ENCODE results near the gene DENND2A.
"Not testable (repeated sequence)": the region's sequence is repeated elsewhere in the genome, so short reads cannot be mapped to it uniquely, and the experiment has no call there.

Gene DENND2A

GRCh38 chr7:140592964-140593671 is 47.5 kb downstream of the DENND2A start:
- no peak for DNase-seq (ENCODE audit: low read depth in 1 of 2, low spot score in 1 of 2)

GRCh38 chr7:140591180-140591902 is 49.3 kb downstream of the DENND2A start:
- no peak for DNase-seq (ENCODE audit: low read depth in 1 of 2, low spot score in 1 of 2)

DNA sequence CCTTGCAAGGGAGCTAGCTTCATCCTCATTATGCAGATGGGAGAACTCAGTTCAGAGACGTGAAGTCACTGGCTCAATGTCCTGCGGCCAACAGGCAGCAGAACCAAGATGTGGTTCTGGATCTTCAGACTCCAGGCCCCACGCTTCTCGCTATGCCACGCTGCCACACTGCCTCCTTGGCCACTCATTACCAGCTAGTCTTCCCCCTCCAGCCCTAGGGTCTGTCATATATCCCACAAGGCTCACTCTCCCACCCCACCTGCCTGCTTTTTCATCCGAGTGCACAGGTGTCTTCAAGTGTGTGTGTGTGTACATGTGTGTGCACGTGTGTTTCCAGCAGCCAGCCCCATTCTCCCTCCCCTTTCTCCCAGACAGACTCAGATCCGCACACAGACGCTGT is 53.4 kb downstream of the DENND2A start:
- no peak for DNase-seq (ENCODE audit: low read depth in 1 of 2, low spot score in 1 of 2)

DNA sequence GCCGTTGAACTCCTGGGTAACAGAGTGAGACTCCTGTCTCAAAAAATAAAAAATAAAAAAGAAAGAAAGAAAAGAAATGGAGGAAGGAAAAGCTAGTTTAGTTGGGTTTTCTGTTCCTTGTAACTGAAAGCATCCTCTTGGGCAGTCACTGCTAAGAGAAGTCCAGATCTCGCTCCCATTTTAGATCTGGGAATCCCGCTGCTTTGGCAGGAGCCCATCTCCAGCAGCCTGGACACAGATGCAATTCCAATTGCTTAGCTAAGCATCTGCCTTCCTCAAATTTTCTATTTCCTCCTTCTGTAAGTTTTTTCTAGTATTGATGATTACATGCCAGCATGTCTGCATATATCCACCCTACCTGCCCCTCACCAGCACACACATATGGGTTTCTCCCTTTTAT is 54.1 kb downstream of the DENND2A start:
- DNase-seq (ENCODE audit: low read depth in 1 of 2, low spot score in 1 of 2): no peak

- DNase-seq (ENCODE audit: low read depth in 1 of 2, low spot score in 1 of 2): no peak
These were observed 55.3 kb downstream of the DENND2A start for GRCh38 chr7:140585333-140585732.

- no peak for DNase-seq (ENCODE audit: low read depth in 1 of 2, low spot score in 1 of 2)
These were observed 56.3 kb downstream of the DENND2A start for GRCh38 chr7:140584195-140584851.

GRCh38 chr7:140581411-140581810 is 59.2 kb downstream of the DENND2A start:
- no peak for DNase-seq (ENCODE audit: low read depth in 1 of 2, low spot score in 1 of 2)

DNA sequence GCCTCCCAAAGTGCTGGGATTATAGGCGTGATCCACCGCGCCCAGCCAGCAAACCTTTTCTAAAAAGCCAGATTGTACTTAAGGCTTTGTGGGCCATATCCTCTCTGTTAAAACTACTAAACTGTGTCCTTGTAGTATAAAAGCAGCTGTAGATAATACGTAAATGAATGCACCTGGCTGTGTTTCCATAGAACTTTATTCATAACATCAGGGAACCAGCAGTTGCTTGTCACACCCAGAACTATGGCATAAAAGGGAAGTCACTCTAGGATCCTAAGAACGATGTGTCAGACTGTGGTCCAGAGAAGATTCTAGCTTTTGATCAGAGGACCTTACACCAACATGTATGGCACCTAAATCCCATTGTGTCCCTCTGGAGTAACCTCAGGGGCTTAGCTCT is 63.0 kb downstream of the DENND2A start:
- DNase-seq (ENCODE audit: low read depth in 1 of 2, low spot score in 1 of 2): no peak

DNA sequence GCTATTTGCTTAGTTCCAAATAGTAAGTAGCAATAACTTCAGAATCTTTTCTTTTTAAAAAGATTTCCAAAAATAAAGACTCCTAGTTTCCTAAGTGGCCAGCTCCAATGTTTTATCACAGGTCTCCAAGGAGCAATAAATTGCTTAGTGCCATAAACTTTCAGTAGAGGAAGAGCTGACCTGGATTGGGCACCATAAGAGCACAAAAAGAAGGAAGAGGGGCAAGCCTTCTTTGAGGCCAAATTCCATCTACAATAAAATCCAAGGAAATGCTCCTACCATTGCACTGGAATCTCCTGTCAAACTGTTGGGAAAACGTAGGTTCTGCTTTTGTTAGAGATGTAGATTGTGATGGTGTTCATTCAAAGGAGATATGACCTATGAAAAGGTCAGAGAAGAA is 64.0 kb downstream of the DENND2A start:
- no peak for DNase-seq (ENCODE audit: low read depth in 1 of 2, low spot score in 1 of 2)

- no peak for DNase-seq (ENCODE audit: low read depth in 1 of 2, low spot score in 1 of 2)
These were observed 69.0 kb downstream of the DENND2A start for GRCh38 chr7:140571538-140572122.

GRCh38 chr7:140570120-140570519 is 70.5 kb downstream of the DENND2A start:
- DNase-seq (ENCODE audit: low read depth in 1 of 2, low spot score in 1 of 2): no peak

GRCh38 chr7:140568021-140568813 is 72.4 kb downstream of the DENND2A start:
- no peak for DNase-seq (ENCODE audit: low read depth in 1 of 2, low spot score in 1 of 2)

- not testable (repeated sequence) for DNase-seq (ENCODE audit: low read depth in 1 of 2, low spot score in 1 of 2)
These were observed 74.4 kb downstream of the DENND2A start for GRCh38 chr7:140566186-140566585.

DNA sequence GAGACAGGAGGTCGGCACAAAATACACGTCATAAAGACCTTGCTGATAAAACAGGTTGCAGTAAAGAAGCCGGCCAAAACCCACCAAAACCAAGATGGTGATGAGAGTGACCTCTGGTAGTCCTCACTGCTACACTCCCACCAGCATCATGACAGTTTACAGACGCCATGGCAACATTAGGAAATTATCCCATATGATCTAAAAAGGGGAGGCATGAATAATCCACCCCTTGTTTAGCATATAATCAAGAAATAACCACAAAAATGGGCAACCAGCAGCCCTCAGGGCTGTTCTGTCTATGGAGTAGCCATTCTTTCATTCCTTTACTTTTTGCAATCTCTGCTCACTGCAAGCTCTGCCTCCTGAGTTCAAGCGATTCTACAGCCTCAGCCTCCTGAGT is 74.9 kb downstream of the DENND2A start:
- DNase-seq (ENCODE audit: low read depth in 1 of 2, low spot score in 1 of 2): not testable (repeated sequence)

- no peak for DNase-seq (ENCODE audit: low read depth in 1 of 2, low spot score in 1 of 2)
These were observed 76.0 kb downstream of the DENND2A start for GRCh38 chr7:140564643-140565042.

DNA sequence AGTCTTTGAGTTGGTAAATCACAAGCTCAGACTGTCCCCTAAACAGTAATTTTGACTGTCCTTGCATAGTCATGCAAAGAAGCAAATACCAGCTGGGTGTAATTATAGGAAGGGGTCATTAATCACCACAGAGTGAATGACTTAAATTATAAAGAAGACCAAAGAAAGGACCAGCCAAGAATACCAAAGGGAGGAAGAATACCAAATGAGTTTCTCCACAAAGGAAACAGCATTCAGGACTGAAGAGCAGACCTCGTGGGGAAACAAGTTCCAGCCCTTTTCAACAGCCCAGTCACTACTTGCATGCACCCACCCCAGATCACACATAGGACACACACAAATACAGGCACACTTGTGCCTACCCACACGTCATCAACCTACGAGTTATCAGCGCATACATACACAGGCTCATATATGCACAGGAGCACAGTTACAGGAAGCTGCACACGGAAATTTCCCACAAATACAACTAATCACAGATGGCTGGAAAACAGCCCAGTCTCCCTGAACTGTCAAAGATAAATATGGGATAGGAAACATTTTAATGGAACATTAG is 77.6 kb downstream of the DENND2A start:
- no peak for DNase-seq (ENCODE audit: low read depth in 1 of 2, low spot score in 1 of 2)

- no peak for DNase-seq (ENCODE audit: low read depth in 1 of 2, low spot score in 1 of 2)
These were observed 81.2 kb downstream of the DENND2A start for GRCh38 chr7:140559410-140559809.

DNA sequence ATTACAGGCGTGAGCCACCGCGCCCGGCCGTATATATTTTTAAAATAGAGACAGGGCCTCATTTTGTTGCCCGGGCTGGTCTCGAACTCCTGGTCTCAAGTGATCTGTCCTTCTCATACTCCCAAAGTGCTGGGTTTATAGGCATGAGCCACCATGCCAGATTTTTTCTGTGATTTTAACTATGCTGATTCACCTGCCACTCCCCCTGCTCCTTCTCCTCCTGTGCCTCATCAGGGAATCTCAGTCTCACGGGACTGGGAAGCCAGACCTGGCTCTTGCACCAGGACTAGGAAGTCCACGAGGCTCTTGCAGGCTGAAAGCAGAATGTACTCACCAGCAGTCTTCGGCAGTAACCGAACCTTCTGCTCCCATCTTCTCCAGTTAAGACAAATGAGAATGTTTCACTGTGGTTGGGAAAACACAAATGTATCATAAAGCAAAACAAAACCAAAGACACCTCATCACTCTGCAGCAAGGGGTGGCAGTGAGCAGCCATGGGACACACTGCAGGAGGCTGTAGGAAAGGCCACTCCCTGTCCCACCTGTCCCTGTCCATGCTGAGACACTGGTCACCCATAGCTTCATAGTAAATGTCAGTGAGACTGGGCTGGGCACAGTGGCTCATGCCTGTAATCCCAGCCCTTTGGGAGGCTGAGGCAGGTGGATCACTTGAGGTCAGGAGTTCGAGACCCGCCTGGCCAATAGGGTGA is 82.6 kb downstream of the DENND2A start:
- DNase-seq (ENCODE audit: low read depth in 1 of 2, low spot score in 1 of 2): no peak

DNA sequence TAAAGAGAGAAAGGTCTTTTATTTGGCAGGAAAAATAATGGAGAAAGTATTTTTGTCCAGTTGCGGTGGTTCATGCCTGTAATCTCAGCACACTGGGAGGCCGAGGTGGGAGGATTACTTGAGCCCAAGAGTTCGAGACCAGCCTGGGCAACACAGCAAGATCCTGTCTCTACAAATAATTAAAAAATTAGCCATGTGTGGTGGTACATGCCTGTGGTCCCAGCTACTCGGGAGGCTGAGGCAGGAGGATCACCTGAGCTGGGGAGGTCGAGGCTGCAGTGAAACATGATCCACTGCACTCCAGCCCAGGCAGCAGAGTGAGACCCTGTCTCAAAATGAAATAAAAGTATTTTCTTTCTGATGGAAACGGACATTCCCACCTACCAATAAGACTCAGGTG is 83.5 kb downstream of the DENND2A start:
- no peak for DNase-seq (ENCODE audit: low read depth in 1 of 2, low spot score in 1 of 2)

GRCh38 chr7:140553236-140553635 is 87.4 kb downstream of the DENND2A start:
- not testable (repeated sequence) for DNase-seq (ENCODE audit: low read depth in 1 of 2, low spot score in 1 of 2)
